ENCODE data around the gene CDC42EP3.

CDC42EP3 gene

DNA sequence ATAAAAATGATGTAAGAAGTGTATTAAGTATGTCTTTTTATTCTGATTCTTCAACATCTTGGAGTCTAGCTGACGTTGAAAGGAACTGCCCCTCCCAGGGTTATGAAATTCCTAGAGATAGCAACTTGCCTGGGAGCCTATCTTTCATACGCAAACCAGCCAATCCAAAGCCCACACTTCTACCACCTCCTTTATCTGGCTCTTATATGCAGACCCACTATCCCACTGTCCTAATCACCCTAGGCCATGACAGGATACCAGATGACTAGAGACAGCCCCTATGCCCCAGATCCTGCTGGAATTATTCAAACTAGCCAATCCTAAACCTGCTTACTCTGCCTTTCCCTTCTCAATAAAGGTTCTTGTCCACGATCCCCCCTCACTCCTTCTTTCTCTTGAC lies 11.8 kb upstream of the CDC42EP3 start:
- DNase-seq (ENCODE audit: insufficient read length) (no peak), FAIRE-seq (no peak)
- TF ChIP-seq TAF1 (IDR thresholded peaks at IDR 0.05; ENCODE audit: borderline replicate concordance, low read depth, low read length) (no peak), POLR2AphosphoS5 (IDR thresholded peaks at IDR 0.05; ENCODE audit: low read depth, low read length) (no peak), POLR2A (IDR thresholded peaks at IDR 0.05; ENCODE audit: low read depth, low read length) (no peak)

DNA sequence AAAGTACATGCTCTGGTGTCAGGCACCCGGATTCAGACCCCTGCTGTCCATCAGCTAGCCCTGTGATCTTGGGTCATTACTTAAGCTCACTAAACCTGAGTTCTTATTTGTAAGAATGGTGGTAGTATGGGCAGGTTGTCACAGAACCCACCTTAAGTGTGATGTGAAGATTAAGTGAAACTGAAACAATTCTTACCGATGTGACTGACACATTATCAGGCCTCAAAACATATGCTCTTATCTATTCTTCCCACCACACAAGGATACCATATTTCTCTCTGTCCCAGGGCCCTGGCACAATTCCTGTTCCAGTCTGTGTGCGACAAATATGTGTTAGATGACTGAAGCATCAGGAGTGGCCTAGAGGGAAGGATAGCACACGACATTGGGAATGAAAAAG lies 11.0 kb upstream of the CDC42EP3 start:
- FAIRE-seq (no peak), DNase-seq (ENCODE audit: insufficient read length) (no peak)
- TF ChIP-seq TAF1 (IDR thresholded peaks at IDR 0.05; ENCODE audit: borderline replicate concordance, low read depth, low read length) (no peak), POLR2A (IDR thresholded peaks at IDR 0.05; ENCODE audit: low read depth, low read length) (no peak), POLR2AphosphoS5 (IDR thresholded peaks at IDR 0.05; ENCODE audit: low read depth, low read length) (no peak)

DNA sequence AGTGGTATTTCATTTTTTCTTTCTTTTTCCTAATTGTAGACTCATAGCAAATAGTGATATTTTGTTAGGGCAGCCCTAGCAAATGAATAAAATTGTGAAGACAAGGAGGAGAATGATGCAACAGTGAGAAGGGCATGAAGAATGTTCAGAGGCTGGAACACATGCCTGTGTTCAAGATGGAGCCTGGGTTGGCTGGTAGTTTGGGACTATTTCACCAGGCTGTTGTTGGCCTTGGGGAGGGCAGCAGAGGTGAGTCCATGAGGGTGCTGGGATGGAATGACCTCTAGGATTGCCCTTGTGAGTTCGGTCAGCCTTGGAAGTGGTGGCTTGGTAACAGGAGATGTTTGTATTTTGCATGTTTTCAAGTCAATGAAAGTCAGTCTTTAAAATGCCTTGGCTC lies 10.1 kb upstream of the CDC42EP3 start:
- TF ChIP-seq POLR2A (IDR thresholded peaks at IDR 0.05; ENCODE audit: low read depth, low read length): no peak
- no peak for TF ChIP-seq POLR2AphosphoS5 (IDR thresholded peaks at IDR 0.05; ENCODE audit: low read depth, low read length)
- DNase-seq (ENCODE audit: insufficient read length) (no peak), FAIRE-seq (no peak)

DNA sequence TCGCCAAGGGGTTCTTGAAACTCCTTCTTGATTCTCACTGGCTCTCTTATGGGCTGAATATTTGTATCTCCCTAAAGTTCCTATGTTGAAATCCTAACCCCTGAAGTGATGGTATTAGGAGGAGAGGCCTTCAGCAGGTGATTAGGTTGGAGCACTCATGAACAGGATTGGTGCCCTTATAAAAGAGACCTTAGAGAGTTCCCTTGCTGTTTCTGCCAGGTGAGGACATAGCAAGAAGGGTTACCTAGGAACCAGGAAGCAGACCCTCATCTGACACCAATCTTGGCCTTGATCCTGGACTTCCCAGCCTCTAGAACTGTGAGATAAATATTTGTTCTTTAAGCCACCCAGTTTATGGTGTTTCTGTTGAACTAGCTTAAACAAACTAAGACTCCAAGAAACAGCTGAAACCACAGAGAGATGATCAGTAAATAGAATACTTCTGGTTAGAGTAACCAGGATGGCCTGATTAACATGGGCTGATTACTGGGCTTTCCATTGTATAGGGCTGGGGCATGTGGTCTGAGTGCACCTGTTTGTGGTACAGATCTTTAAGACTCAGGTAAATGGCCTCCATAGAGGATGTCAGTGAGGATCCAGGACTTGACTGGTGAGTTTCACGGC lies 7.7 kb upstream of the CDC42EP3 start:
- DNase-seq (ENCODE audit: insufficient read length) (no peak), FAIRE-seq (no peak)
- no peak for TF ChIP-seq TAF1 (IDR thresholded peaks at IDR 0.05; ENCODE audit: borderline replicate concordance, low read depth, low read length)
- TF ChIP-seq POLR2AphosphoS5 (IDR thresholded peaks at IDR 0.05; ENCODE audit: low read depth, low read length): no peak
- no peak for TF ChIP-seq POLR2A (IDR thresholded peaks at IDR 0.05; ENCODE audit: low read depth, low read length)

DNA sequence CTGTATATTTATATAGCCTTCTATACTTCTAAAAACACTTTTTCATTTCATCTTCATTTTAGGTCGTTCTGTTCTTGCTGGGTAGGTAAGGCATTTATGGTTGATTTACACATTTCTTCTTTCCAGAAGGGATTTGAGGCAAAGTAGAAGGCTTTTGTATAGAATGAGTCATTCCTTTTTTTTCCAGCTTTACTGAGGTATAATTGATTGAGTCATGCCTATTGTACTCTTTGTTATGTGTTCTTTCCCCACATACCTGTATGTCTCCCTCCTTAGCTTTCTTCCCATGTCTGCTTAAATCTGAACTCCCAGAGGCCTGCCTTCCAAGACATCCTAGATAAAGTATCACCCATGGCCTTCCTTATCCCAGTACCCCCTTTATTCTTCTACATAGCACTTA lies 4.8 kb upstream of the CDC42EP3 start:
- no peak for TF ChIP-seq TAF1 (IDR thresholded peaks at IDR 0.05; ENCODE audit: borderline replicate concordance, low read depth, low read length)
- DNase-seq (ENCODE audit: insufficient read length): no peak
- FAIRE-seq: no peak

DNA sequence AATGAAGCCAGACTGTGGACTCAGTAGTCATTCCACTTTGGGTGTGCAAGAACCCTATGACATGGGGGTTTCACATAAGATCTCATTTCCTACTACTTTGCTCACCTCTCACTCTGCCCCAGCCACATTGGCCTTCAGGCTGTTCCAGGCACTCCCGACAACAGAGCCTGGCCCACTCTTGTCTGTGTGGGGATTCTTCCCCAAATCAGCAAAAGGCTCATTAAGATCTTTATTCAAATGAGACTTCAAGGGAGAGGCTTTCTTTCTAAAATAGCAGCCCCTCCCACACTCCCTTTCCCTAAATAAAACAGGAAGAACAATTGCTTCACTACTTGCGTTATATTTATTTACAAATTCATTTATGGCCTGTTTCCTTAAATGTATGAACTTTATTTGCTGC lies 3.5 kb upstream of the CDC42EP3 start:
- TF ChIP-seq TAF1 (IDR thresholded peaks at IDR 0.05; ENCODE audit: borderline replicate concordance, low read depth, low read length) (no peak), POLR2A (IDR thresholded peaks at IDR 0.05; ENCODE audit: low read depth, low read length) (no peak), POLR2AphosphoS5 (IDR thresholded peaks at IDR 0.05; ENCODE audit: low read depth, low read length) (no peak)
- FAIRE-seq (peak; percentile 62), DNase-seq (ENCODE audit: insufficient read length) (no peak)

DNA sequence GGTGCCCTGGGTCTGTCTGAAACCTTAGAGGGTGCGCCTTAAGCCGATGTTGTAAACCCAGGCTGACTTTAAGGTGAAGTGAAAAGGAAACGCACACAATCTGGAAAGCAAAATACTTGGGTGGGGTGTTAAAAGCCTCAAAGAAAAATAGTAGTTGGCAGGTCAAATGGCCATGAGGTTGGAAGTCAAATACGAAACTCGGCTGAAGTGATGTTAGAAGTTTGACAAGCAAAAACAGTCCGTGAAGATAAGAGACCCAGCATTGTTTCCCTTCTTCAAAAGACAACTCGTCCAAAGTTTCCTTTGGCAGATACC lies 1.4 kb upstream of the CDC42EP3 start:
- FAIRE-seq (no peak), DNase-seq (ENCODE audit: insufficient read length) (no peak)
- no peak for TF ChIP-seq POLR2A (IDR thresholded peaks at IDR 0.05; ENCODE audit: low read depth, low read length)
- TF ChIP-seq POLR2AphosphoS5 (IDR thresholded peaks at IDR 0.05; ENCODE audit: low read depth, low read length): no peak
- no peak for TF ChIP-seq TAF1 (IDR thresholded peaks at IDR 0.05; ENCODE audit: borderline replicate concordance, low read depth, low read length)

DNA sequence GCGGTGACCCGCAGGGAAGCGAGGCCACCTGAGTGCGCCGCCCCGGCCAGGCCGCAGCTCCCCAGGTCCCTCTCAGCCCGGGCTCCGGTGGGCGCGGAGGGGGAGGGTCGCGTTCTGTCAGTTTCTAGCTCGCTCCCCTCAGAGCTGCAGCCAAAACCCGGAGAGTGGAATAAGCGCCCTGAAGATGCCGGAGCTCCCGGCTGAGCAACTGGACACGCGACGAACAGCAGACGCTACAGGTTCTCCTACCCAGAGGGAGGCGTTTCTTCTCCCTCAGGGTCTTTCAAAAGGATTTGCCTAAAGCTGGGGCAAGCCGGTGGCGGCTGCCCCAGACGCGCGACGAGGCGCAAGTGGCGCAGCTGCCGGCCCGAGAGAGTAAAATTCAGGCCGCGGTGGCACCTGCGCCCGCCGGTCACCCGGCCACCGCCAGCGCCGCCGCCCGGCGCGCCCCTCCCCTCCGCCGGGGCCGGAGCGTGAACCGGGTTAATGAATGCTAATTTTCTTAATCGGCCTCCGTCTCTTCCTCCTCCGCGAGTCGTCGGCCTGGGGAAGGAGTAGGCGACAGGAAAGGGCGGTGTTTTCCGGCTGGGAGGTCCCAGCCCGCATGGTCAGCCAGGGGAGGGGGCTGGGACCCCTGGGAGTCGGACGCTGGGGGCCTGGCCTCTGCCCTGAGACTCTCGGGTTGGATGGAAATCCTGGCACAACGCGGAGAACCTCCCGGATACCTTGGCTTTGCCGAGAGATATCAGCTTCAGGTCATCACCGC lies 845 bp upstream of the CDC42EP3 start:
- peak; percentile 87 for FAIRE-seq
- peak; percentile 67 for DNase-seq (ENCODE audit: insufficient read length)
- TF ChIP-seq POLR2A (IDR thresholded peaks at IDR 0.05; ENCODE audit: low read depth, low read length) (no peak; the same call in 1 of the 2 replicates), TAF1 (IDR thresholded peaks at IDR 0.05; ENCODE audit: borderline replicate concordance, low read depth, low read length) (0 out of 2 replicates have a peak, but pooled peaks have one; percentile 7)

DNA sequence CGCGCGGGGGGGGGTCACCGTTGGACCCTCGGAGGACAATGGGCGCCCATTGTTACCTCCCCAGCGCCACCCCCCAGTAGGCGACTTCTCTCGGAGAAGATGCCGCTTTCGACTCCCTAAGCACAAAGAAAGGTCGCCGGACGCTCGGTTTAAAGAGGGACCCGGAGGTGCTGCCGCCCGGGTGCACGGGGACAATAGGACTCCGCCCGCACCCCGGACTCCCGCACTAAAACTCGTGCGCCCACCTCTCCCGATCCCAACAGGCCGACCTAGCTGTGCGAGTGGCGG lies 318 bp upstream of the CDC42EP3 start:
- DNase-seq (ENCODE audit: insufficient read length) (no peak), FAIRE-seq (no peak)
- TF ChIP-seq POLR2A (IDR thresholded peaks at IDR 0.05; ENCODE audit: low read depth, low read length) (no peak), TAF1 (IDR thresholded peaks at IDR 0.05; ENCODE audit: borderline replicate concordance, low read depth, low read length) (no peak), POLR2AphosphoS5 (IDR thresholded peaks at IDR 0.05; ENCODE audit: low read depth, low read length) (0 out of 2 replicates have a peak, but pooled peaks have one; percentile 7)

DNA sequence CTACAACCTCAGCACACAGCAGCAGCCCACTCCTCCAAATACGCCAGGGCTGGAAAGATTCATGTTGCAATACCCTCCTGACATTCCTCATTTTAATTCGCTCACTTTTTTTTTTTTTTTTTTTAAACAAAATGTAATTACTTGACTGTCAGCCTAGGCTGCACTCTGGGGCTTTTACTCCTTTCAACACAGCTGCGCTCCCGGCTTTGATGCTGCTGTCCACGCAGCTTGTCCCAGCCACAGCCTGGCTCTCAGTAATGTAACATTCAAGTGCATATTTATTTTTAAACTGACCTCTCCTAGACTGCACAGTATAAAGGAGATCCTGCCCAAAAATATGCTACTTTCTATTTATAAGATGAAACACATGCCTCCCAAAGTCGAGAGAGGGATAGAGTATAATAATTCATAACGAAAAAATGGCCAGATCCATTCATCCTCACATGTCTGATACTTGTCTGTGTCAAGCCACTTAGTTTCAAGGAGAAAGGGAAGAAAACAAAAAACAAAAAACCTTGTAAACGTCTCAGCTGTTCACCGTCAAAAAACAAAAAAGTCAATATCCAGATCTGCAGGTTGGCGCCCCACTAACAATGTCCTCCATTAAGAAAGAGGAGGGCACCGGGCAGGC lies 949 bp downstream of the CDC42EP3 start:
- FAIRE-seq (peak; percentile 40), DNase-seq (ENCODE audit: insufficient read length) (no peak)
- TF ChIP-seq POLR2A (IDR thresholded peaks at IDR 0.05; ENCODE audit: low read depth, low read length) (no peak), TAF1 (IDR thresholded peaks at IDR 0.05; ENCODE audit: borderline replicate concordance, low read depth, low read length) (no peak)

DNA sequence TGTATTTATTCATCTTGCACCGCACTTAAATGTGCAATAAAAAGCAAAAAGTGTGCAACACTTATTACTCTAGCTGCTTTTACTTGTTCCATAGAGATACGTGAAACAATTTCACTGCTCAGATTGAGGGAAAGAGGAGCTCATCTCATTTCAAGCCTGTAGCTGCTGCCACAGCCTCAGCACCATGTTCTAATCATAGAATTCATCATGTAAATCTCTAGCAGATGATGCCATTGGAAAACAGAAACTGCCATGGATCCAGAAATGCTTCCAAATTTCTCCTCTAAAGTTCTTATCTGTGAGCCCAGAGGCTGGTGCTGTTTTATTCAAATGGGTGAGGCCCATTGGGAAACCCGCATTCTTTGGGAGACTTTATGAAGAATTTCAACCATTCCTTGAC lies 2.0 kb downstream of the CDC42EP3 start:
- TF ChIP-seq TAF1 (IDR thresholded peaks at IDR 0.05; ENCODE audit: borderline replicate concordance, low read depth, low read length) (no peak), POLR2AphosphoS5 (IDR thresholded peaks at IDR 0.05; ENCODE audit: low read depth, low read length) (no peak), POLR2A (IDR thresholded peaks at IDR 0.05; ENCODE audit: low read depth, low read length) (no peak)
- FAIRE-seq (no peak), DNase-seq (ENCODE audit: insufficient read length) (no peak)

DNA sequence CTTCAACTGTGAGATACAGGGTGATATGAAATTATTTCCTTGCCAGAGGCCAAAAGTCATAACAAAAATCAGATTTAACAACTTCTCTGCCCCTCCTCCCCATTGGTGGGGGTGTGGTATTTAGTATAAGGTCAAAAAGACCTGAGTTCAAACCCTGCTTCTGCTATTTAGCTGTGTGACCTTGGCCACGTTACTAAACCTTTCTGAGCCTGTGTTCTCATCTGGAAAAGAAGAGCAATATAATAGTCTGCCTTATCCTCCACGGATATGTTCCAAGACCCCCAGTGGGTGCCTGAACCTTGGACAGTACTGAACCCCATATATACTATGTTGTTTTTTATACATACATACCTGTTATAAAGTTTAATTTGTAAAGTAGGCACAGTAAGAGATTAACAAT lies 3.7 kb downstream of the CDC42EP3 start:
- FAIRE-seq (no peak), DNase-seq (ENCODE audit: insufficient read length) (no peak)
- TF ChIP-seq POLR2AphosphoS5 (IDR thresholded peaks at IDR 0.05; ENCODE audit: low read depth, low read length) (no peak), TAF1 (IDR thresholded peaks at IDR 0.05; ENCODE audit: borderline replicate concordance, low read depth, low read length) (no peak), POLR2A (IDR thresholded peaks at IDR 0.05; ENCODE audit: low read depth, low read length) (no peak)

All from GM12892 (cell line).